GM19395 (cell line): Measurements from ENCODE around the gene NLRP1.

ENCODE experiments used
- ATAC-seq: cut with Tn5 transposase; IDR thresholded peaks from one replicate; pipeline ENCODE4 v1.9.1; 2021; ENCODE audit warnings: mild to moderate bottlenecking, moderate library complexity; ENCODE audit not compliant: unreplicated experiment

NLRP1 gene

GRCh38 chr17:5558815-5559785 lies 25.2 kb downstream of the NLRP1 start:
- no peak for ATAC-seq

GRCh38 chr17:5557990-5558389 lies 26.3 kb downstream of the NLRP1 start:
- ATAC-seq, result no peak

GRCh38 chr17:5557485-5557884 lies 26.8 kb downstream of the NLRP1 start:
- no peak for ATAC-seq

- no peak for ATAC-seq
These were observed 29.1 kb downstream of the NLRP1 start for GRCh38 chr17:5555254-5555653.

- ATAC-seq, result no peak
These were observed 30.8 kb downstream of the NLRP1 start for GRCh38 chr17:5553479-5553878.

GRCh38 chr17:5552841-5553240 lies 31.5 kb downstream of the NLRP1 start:
- no peak for ATAC-seq

- ATAC-seq, result no peak
These were observed 39.0 kb downstream of the NLRP1 start for GRCh38 chr17:5545051-5545987.

- no peak for ATAC-seq
These were observed 40.2 kb downstream of the NLRP1 start for GRCh38 chr17:5544115-5544514.

GRCh38 chr17:5541610-5542202 lies 42.6 kb downstream of the NLRP1 start:
- no peak for ATAC-seq

GRCh38 chr17:5540321-5540720 lies 44.0 kb downstream of the NLRP1 start:
- no peak for ATAC-seq

- ATAC-seq, result no peak
These were observed 45.0 kb downstream of the NLRP1 start for GRCh38 chr17:5539286-5539685.

GRCh38 chr17:5536866-5537650 lies 47.3 kb downstream of the NLRP1 start:
- no peak for ATAC-seq

GRCh38 chr17:5535436-5535835 lies 48.9 kb downstream of the NLRP1 start:
- ATAC-seq, result no peak

- ATAC-seq, result no peak
These were observed 50.6 kb downstream of the NLRP1 start for GRCh38 chr17:5533486-5534315.

- no peak for ATAC-seq
These were observed 51.7 kb downstream of the NLRP1 start for GRCh38 chr17:5532581-5532980.

GRCh38 chr17:5531085-5531418 lies 53.3 kb downstream of the NLRP1 start:
- no peak for ATAC-seq

GRCh38 chr17:5530265-5531084 lies 53.8 kb downstream of the NLRP1 start:
- no peak for ATAC-seq

- ATAC-seq, result no peak
These were observed 56.6 kb downstream of the NLRP1 start for GRCh38 chr17:5527601-5528250.
